Suppressor macrophage treated with lipopolysaccharide for 1 hour (primary cell): Measurements from ENCODE around the gene TP53.

ENCODE experiments used
- DNase-seq, 3 donors: peaks; one replicate each; pipeline ENCODE4 v3.0.0-alpha.2; 2020 to 2022

The TP53 gene

GRCh38 chr17:7687072-7687907 lies at the start of gene TP53:
Gene TP53 (minus strand): TSS chr17:7687490. CDS start chr17:7676594, 10,896 bp downstream.
- DNase-seq: peak; percentile 92 to 95 (median 92)

GRCh38 chr17:7732981-7733539 lies 45.8 kb upstream of the TP53 start:
- DNase-seq: no peak

GRCh38 chr17:7729816-7730215 lies 42.5 kb upstream of the TP53 start:
- peak; percentile 53 to 76 (median 73) for DNase-seq

- DNase-seq: no peak
Observed at GRCh38 chr17:7727886-7728285, 40.6 kb upstream of the TP53 start.

- DNase-seq: peak in 1 of 3 donors; percentile 41
Observed at GRCh38 chr17:7721612-7722011, 34.3 kb upstream of the TP53 start.

GRCh38 chr17:7720125-7720524 lies 32.8 kb upstream of the TP53 start:
- no peak for DNase-seq

- no peak for DNase-seq
Observed at GRCh38 chr17:7719661-7720060, 32.4 kb upstream of the TP53 start.

GRCh38 chr17:7717756-7718350 lies 30.6 kb upstream of the TP53 start:
- peak in 2 of 3 donors; percentile 50 to 57 for DNase-seq

- DNase-seq: peak; percentile 73 to 86 (median 79)
Observed at GRCh38 chr17:7716901-7717755, 29.8 kb upstream of the TP53 start, which contains the start of gene DNAH2. Gene DNAH2 (plus strand): TSS chr17:7717744. CDS start chr17:7719735, 1,991 bp downstream.

GRCh38 chr17:7715936-7716886 lies 28.9 kb upstream of the TP53 start:
- DNase-seq: no peak

- no peak for DNase-seq
Observed at GRCh38 chr17:7714721-7715594, 27.7 kb upstream of the TP53 start.

- no peak for DNase-seq
Observed at GRCh38 chr17:7713782-7714181, 26.5 kb upstream of the TP53 start.

- no peak for DNase-seq
Observed at GRCh38 chr17:7712111-7712771, 25.0 kb upstream of the TP53 start.

- DNase-seq: peak; percentile 47 to 64 (median 64)
Observed at GRCh38 chr17:7711051-7711755, 23.9 kb upstream of the TP53 start.

- DNase-seq: peak in 1 of 3 donors; percentile 49
Observed at GRCh38 chr17:7710301-7710700, 23.0 kb upstream of the TP53 start.

GRCh38 chr17:7709031-7709430 lies 21.7 kb upstream of the TP53 start:
- DNase-seq: no peak

- DNase-seq: no peak
Observed at GRCh38 chr17:7707858-7708750, 20.8 kb upstream of the TP53 start.

GRCh38 chr17:7707446-7707845 lies 20.2 kb upstream of the TP53 start:
- no peak for DNase-seq
